Motor neuron (in vitro differentiated cells): ENCODE measurements around the gene CDKN2D. TPM values are rescaled to one million over a fixed set of nuclear protein-coding genes. Genes with fewer than 3 reads are reported as not detected.
A peak's percentile ranks its signal among the peaks of the same experiment; 100 is the strongest.
"Not testable (repeated sequence)": the region's sequence is repeated elsewhere in the genome, so short reads cannot be mapped to it uniquely, and the experiment has no call there.

Source experiments
- ATAC-seq, 8 experiments: fragments of 200-7000 bp; cut with Tn5 transposase; replicated peaks in 6 of 8; 2 replicates each; pipeline ENCODE4 v1.8.0; 2021; ENCODE audit warnings: mild to moderate bottlenecking in 8 of 8, moderate library complexity in 8 of 8
- H3K27ac ChIP-seq, 2 donors: fragments of 250-450 bp; sonication (Bioruptor Pico); 2 replicates each; pipeline ENCODE4 v1.9.0; 2021; ENCODE audit warnings: antibody characterized with exemption in 2 of 2, mild to moderate bottlenecking in 2 of 2, moderate library complexity in 1 of 2
- H3K4me1 ChIP-seq, 2 donors: fragments of 250-450 bp; sonication (Bioruptor Pico); replicated peaks in 1 of 2; 2 replicates each; pipeline ENCODE4 v1.6.1; 2021; ENCODE audit warnings: antibody characterized with exemption in 2 of 2, mild to moderate bottlenecking in 2 of 2, moderate library complexity in 1 of 2
- H3K4me3 ChIP-seq, 5 donors: fragments of 250-450 bp; sonication (Bioruptor Pico); 2 replicates each; pipeline ENCODE4 v1.9.0; 2021; ENCODE audit warnings: antibody characterized with exemption in 5 of 5, mild to moderate bottlenecking in 5 of 5, moderate library complexity in 4 of 5
- WGBS, 10 experiments: fragments of 450-650 bp; shearing (Covaris generic); methylation state at CpG; one replicate each; pipeline ENCODE4 v1.0.0; 2022; 5-methylcytosine and 5-hydroxymethylcytosine counted together
- in situ Hi-C, 9 experiments: fragments of 400-800 bp; cut with MboI; loops; one replicate each; pipeline ENCODE4 v1.15.0; 2021; ENCODE audit warnings: low sequenced_read_pairs in 9 of 9, low pct_unique_long_range_greater_than_20kb in 2 of 9; ENCODE audit not compliant: unreplicated experiment in 9 of 9
- total RNA-seq, 8 experiments: library from RNA; unstranded; fragments of 300-600 nt; gene quantifications; 2 replicates each; pipeline versions ENCODE4 v1.2.3 to v1.2.4, GENCODE V29; 2022

The CDKN2D gene
- total RNA-seq, 8 experiments from 2014 or later: 1.9 to 68.6 (median 39.8) TPM

- peak within 1 kb of the TSS; percentile 73 to 86 for H3K27ac ChIP-seq
- ATAC-seq: peak; percentile 82 to 92 (median 85)
- in situ Hi-C loops: no loop called here
Measured at GRCh38 chr19:10543420-10544241, 25.1 kb downstream of the CDKN2D start, which contains the start of gene ATG4D. Gene ATG4D, plus strand, starts transcription at chr19:10543904. Its CDS starts 187 bp downstream, at chr19:10544091.

GRCh38 chr19:10543059-10543419 lies 25.7 kb downstream of the CDKN2D start:
- 17 to 100% (median 71%) methylated on average over 1 to 7 of the region's 8 CpGs; no CpG with 5 or more reads in 3 of the 10 experiments for WGBS, 10 experiments
- Histone ChIP-seq H3K27ac (no peak overlapping the region), H3K4me3 (peak overlapping the region; percentile 87 to 97 (median 96)), H3K4me1 (peaks cover 6 to 8% of the 10 kb centered on the region in 2 donors)
- no peak for ATAC-seq
- in situ Hi-C loops: no loop called here

More at GRCh38 chr19:10543420-10544241, 25.1 kb downstream of the CDKN2D start, which contains the start of gene ATG4D:
- Histone ChIP-seq H3K4me3 (peak within 1 kb of the TSS; percentile 87 to 97 (median 96)), H3K4me1 (peaks cover 6 to 8% of the 10 kb centered on the region in 2 donors)
- 39 to 50% (median 50%) methylated on average over 1 to 3 of the region's 79 CpGs; no CpG with 5 or more reads in 7 of the 10 experiments for WGBS, 10 experiments

- WGBS, 10 experiments: 67 to 100% methylated on average over 1 to 2 of the region's 9 CpGs; no CpG with 5 or more reads in 8 of the 10 experiments
- H3K4me3 ChIP-seq, ATAC-seq, in situ Hi-C loops, H3K4me1 ChIP-seq, H3K27ac ChIP-seq: not testable (repeated sequence)
Measured at GRCh38 chr19:10539016-10539415, 29.8 kb downstream of the CDKN2D start.

GRCh38 chr19:10538204-10538983 lies 30.4 kb downstream of the CDKN2D start:
- no peaks in the 10 kb centered on the region for H3K4me1 ChIP-seq
- in situ Hi-C loops: no loop called here
- H3K4me3 ChIP-seq: no peak overlapping the region
- no peak for ATAC-seq
- H3K27ac ChIP-seq: no peak overlapping the region
- 17 to 100% (median 75%) methylated on average over 1 to 10 of the region's 20 CpGs; no CpG with 5 or more reads in 3 of the 10 experiments for WGBS, 10 experiments

- Histone ChIP-seq H3K4me3 (no peak overlapping the region), H3K4me1 (no peaks in the 10 kb centered on the region), H3K27ac (no peak overlapping the region)
- ATAC-seq: no peak
- WGBS, 10 experiments: 42 to 92% (median 74%) methylated on average over 4 to 11 of the region's 11 CpGs
- in situ Hi-C loops: no loop called here
Measured at GRCh38 chr19:10537668-10538067, 31.1 kb downstream of the CDKN2D start.

- Histone ChIP-seq H3K27ac (no peak overlapping the region), H3K4me1 (no peaks in the 10 kb centered on the region), H3K4me3 (no peak overlapping the region)
- 40 to 72% (median 41%) methylated on average over 1 to 6 of the region's 6 CpGs; no CpG with 5 or more reads in 5 of the 10 experiments for WGBS, 10 experiments
- no peak for ATAC-seq
- in situ Hi-C loops: no loop called here
Measured at GRCh38 chr19:10535613-10536012, 33.2 kb downstream of the CDKN2D start.

- in situ Hi-C loops: no loop called here
- H3K27ac ChIP-seq: no peak overlapping the region
- no peaks in the 10 kb centered on the region for H3K4me1 ChIP-seq
- no peak overlapping the region for H3K4me3 ChIP-seq
- 17 to 93% (median 60%) methylated on average over 1 to 9 of the region's 10 CpGs; no CpG with 5 or more reads in 1 of the 10 experiments for WGBS, 10 experiments
- peak; percentile 58 to 96 (median 74) for ATAC-seq
Measured at GRCh38 chr19:10533646-10534386, 35.0 kb downstream of the CDKN2D start.

GRCh38 chr19:10532457-10532856 lies 36.3 kb downstream of the CDKN2D start:
- H3K4me1 ChIP-seq: no peaks in the 10 kb centered on the region
- ATAC-seq: no peak
- in situ Hi-C loops: no loop called here
- H3K4me3 ChIP-seq: no peak overlapping the region
- 38 to 100% (median 92%) methylated on average over 1 of the region's 1 CpG; no CpG with 5 or more reads in 6 of the 10 experiments for WGBS, 10 experiments
- H3K27ac ChIP-seq: no peak overlapping the region

- H3K4me1 ChIP-seq, H3K4me3 ChIP-seq, H3K27ac ChIP-seq, in situ Hi-C loops, ATAC-seq: not testable (repeated sequence)
- 65 to 95% (median 83%) methylated on average over 3 to 8 of the region's 8 CpGs; no CpG with 5 or more reads in 2 of the 10 experiments for WGBS, 10 experiments
Measured at GRCh38 chr19:10526887-10527286, 41.9 kb downstream of the CDKN2D start.

- Histone ChIP-seq H3K27ac (no peak overlapping the region), H3K4me1 (no peaks in the 10 kb centered on the region), H3K4me3 (no peak overlapping the region)
- in situ Hi-C loops: no loop called here
- WGBS, 10 experiments: 44 to 100% (median 92%) methylated on average over 1 to 5 of the region's 7 CpGs; no CpG with 5 or more reads in 3 of the 10 experiments
- ATAC-seq: no peak
Measured at GRCh38 chr19:10525636-10526035, 43.1 kb downstream of the CDKN2D start.

GRCh38 chr19:10523135-10523636 lies 45.6 kb downstream of the CDKN2D start:
- Histone ChIP-seq H3K27ac (no peak overlapping the region), H3K4me3 (no peak overlapping the region), H3K4me1 (peaks cover 0 to 5% of the 10 kb centered on the region in 2 donors)
- WGBS, 10 experiments: 39 to 90% (median 67%) methylated on average over 1 to 3 of the region's 3 CpGs; no CpG with 5 or more reads in 3 of the 10 experiments
- ATAC-seq: no peak
- in situ Hi-C loops: no loop called here

- 40 to 100% (median 71%) methylated on average over 1 to 8 of the region's 13 CpGs; no CpG with 5 or more reads in 2 of the 10 experiments for WGBS, 10 experiments
- Histone ChIP-seq H3K27ac (no peak overlapping the region), H3K4me3 (no peak overlapping the region), H3K4me1 (peaks cover 0 to 14% of the 10 kb centered on the region in 2 donors)
- ATAC-seq: no peak
- in situ Hi-C loops: no loop called here
Measured at GRCh38 chr19:10521461-10522171, 47.2 kb downstream of the CDKN2D start.
